Lower leg skin (tissue), 3 donors: ENCODE measurements around the gene ZDHHC17.

Experiments
- CTCF ChIP-seq, 3 donors: fragments of 450-650 bp; IDR thresholded peaks; one replicate each; pipeline ENCODE4 v1.5.1; 2016; ENCODE audit warnings: antibody characterized with exemption in 3 of 3, mild to moderate bottlenecking in 3 of 3, moderate library complexity in 2 of 3
- POLR2A ChIP-seq, 2 donors: fragments of 450-650 bp; IDR thresholded peaks; one replicate each; pipeline ENCODE4 v1.6.1; 2016 to 2017; ENCODE audit warnings: antibody characterized with exemption in 2 of 2, mild to moderate bottlenecking in 1 of 2, moderate library complexity in 1 of 2

GRCh38 chr12:76852106-76852505 is 88.2 kb downstream of the ZDHHC17 start:
- no peak for TF ChIP-seq CTCF (IDR thresholded peaks at IDR 0.05)
- no peak for TF ChIP-seq POLR2A (IDR thresholded peaks at IDR 0.05)
